KBM-7 (cell line): Measurements from ENCODE around the gene PHACTR3.

Source experiments
- DNase-seq: peaks from one replicate; pipeline ENCODE4 v3.0.0-alpha.2; 2015
- in situ Hi-C: fragments of 300-500 bp; cut with MboI; formaldehyde crosslinking; loops from 2 replicates; pipeline ENCODE4 v1.14.3; 2020; ENCODE audit warnings: low sequenced_read_pairs, low pct_unique_long_range_greater_than_20kb, mixed read lengths

Gene PHACTR3

GRCh38 chr20:59810449-59811187 is 206.3 kb downstream of the PHACTR3 start:
- DNase-seq, result no peak
- in situ Hi-C loops, result no loop called here

GRCh38 chr20:59811681-59812171 is 207.4 kb downstream of the PHACTR3 start:
- in situ Hi-C loops, result no loop called here
- no peak for DNase-seq

- DNase-seq, result no peak
- in situ Hi-C loops, result no loop called here
Observed at GRCh38 chr20:59812286-59813125, 208.2 kb downstream of the PHACTR3 start.

GRCh38 chr20:59813126-59813947 is 209.0 kb downstream of the PHACTR3 start:
- in situ Hi-C loops, result no loop called here
- no peak for DNase-seq

- in situ Hi-C loops, result no loop called here
- no peak for DNase-seq
Observed at GRCh38 chr20:59813948-59814839, 209.9 kb downstream of the PHACTR3 start.

- no peak for DNase-seq
- in situ Hi-C loops, result no loop called here
Observed at GRCh38 chr20:59814840-59815340, 210.6 kb downstream of the PHACTR3 start.

GRCh38 chr20:59816146-59816738 is 211.9 kb downstream of the PHACTR3 start:
- in situ Hi-C loops, result no loop called here
- DNase-seq, result no peak

- in situ Hi-C loops, result no loop called here
Observed at GRCh38 chr20:59817406-59817805, 213.1 kb downstream of the PHACTR3 start.

GRCh38 chr20:59817846-59818615 is 213.7 kb downstream of the PHACTR3 start:
- DNase-seq, result no peak
- in situ Hi-C loops, result no loop called here

More at GRCh38 chr20:59817406-59817805, 213.1 kb downstream of the PHACTR3 start:
- no peak for DNase-seq

- DNase-seq, result no peak
- in situ Hi-C loops, result no loop called here
Observed at GRCh38 chr20:59818911-59819310, 214.6 kb downstream of the PHACTR3 start.

- DNase-seq, result no peak
- in situ Hi-C loops, result no loop called here
Observed at GRCh38 chr20:59819496-59820203, 215.3 kb downstream of the PHACTR3 start.

- no peak for DNase-seq
- in situ Hi-C loops, result no loop called here
Observed at GRCh38 chr20:59820204-59821041, 216.1 kb downstream of the PHACTR3 start.

GRCh38 chr20:59821201-59821600 is 216.9 kb downstream of the PHACTR3 start:
- in situ Hi-C loops, result no loop called here
- no peak for DNase-seq

- in situ Hi-C loops, result no loop called here
- no peak for DNase-seq
Observed at GRCh38 chr20:59821788-59822187, 217.4 kb downstream of the PHACTR3 start.

GRCh38 chr20:59822291-59823029 is 218.1 kb downstream of the PHACTR3 start:
- DNase-seq, result no peak

More at GRCh38 chr20:59822291-59823029, 218.1 kb downstream of the PHACTR3 start:
- in situ Hi-C loops, result no loop called here
